KMS-11 (cell line): ENCODE results near the gene COL9A1.

Experiments
- H2AFZ ChIP-seq: fragments of 200-600 bp; sonication (generic); 2 replicates; pipeline ENCODE4 v1.6.1; 2016; ENCODE audit warnings: antibody characterized with exemption, mixed run types, low read depth
- H3K27ac ChIP-seq: fragments of 200-600 bp; sonication (generic); 2 replicates; pipeline ENCODE4 v1.6.1; 2016; ENCODE audit warnings: mild to moderate bottlenecking, mixed run types
- H3K27me3 ChIP-seq: fragments of 200-600 bp; sonication (generic); 2 replicates; pipeline ENCODE4 v1.6.1; 2017; ENCODE audit warnings: mild to moderate bottlenecking, low read depth, mixed run types, moderate library complexity; ENCODE audit not compliant: insufficient read depth
- H3K36me3 ChIP-seq: fragments of 200-600 bp; sonication (generic); 2 replicates; pipeline ENCODE4 v1.6.1; 2017; ENCODE audit warnings: mild to moderate bottlenecking, mixed run types; ENCODE audit not compliant: insufficient read depth
- H3K4me1 ChIP-seq: fragments of 200-600 bp; sonication (generic); 2 replicates; pipeline ENCODE4 v1.6.1; 2016; ENCODE audit warnings: mild to moderate bottlenecking, low read depth, mixed run types; ENCODE audit not compliant: poor library complexity, severe bottlenecking
- H3K4me2 ChIP-seq: fragments of 200-600 bp; sonication (generic); 2 replicates; pipeline ENCODE4 v1.7.0; 2016; ENCODE audit warnings: mild to moderate bottlenecking, mixed run types
- H3K4me3 ChIP-seq: fragments of 200-600 bp; sonication (generic); IDR thresholded peaks from 2 replicates; pipeline ENCODE4 v1.6.1; 2017; ENCODE audit warnings: low read depth, low read length, mixed read lengths; ENCODE audit not compliant: insufficient read depth
- H3K79me2 ChIP-seq: fragments of 200-600 bp; sonication (generic); 2 replicates; pipeline ENCODE4 v1.6.1; 2016; ENCODE audit warnings: low read depth, mixed run types; ENCODE audit not compliant: insufficient read depth
- H3K9ac ChIP-seq: fragments of 200-600 bp; sonication (generic); 2 replicates; pipeline ENCODE4 v1.6.1; 2016; ENCODE audit warnings: mild to moderate bottlenecking, mixed run types
- H4K20me1 ChIP-seq: fragments of 200-600 bp; sonication (generic); 2 replicates; pipeline ENCODE4 v1.6.1; 2016; ENCODE audit warnings: mild to moderate bottlenecking, mixed run types; ENCODE audit not compliant: insufficient read depth
- CTCF ChIP-seq: fragments of 200-600 bp; sonication (generic); conservative IDR thresholded peaks from 2 replicates; pipeline ENCODE4 v1.6.1; 2017; ENCODE audit warnings: low read depth, mild to moderate bottlenecking, antibody characterized with exemption, low read length, moderate library complexity, mixed read lengths

Gene COL9A1

GRCh38 chr6:70175770-70176169, 127.1 kb downstream of the COL9A1 start:
- TF ChIP-seq CTCF = no peak
- no peaks in the 10 kb centered on the region for H3K4me1 ChIP-seq
- H2AFZ ChIP-seq = no peak overlapping the region
- no peaks in the 10 kb centered on the region for H3K36me3 ChIP-seq
- H3K27ac ChIP-seq = no peak overlapping the region
- no peak overlapping the region for H3K4me2 ChIP-seq
- H4K20me1 ChIP-seq = no peaks in the 10 kb centered on the region
- no peaks in the 10 kb centered on the region for H3K79me2 ChIP-seq
- no peak overlapping the region for H3K4me3 ChIP-seq
- H3K27me3 ChIP-seq = no peaks in the 10 kb centered on the region
- no peak overlapping the region for H3K9ac ChIP-seq

- H3K4me3 ChIP-seq = no peak overlapping the region
- H4K20me1 ChIP-seq = no peaks in the 10 kb centered on the region
- H3K36me3 ChIP-seq = no peaks in the 10 kb centered on the region
- H3K79me2 ChIP-seq = no peaks in the 10 kb centered on the region
- no peak overlapping the region for H3K4me2 ChIP-seq
- no peak overlapping the region for H3K9ac ChIP-seq
- TF ChIP-seq CTCF = no peak
- H2AFZ ChIP-seq = no peak overlapping the region
- no peak overlapping the region for H3K27ac ChIP-seq
- H3K4me1 ChIP-seq = no peaks in the 10 kb centered on the region
- no peaks in the 10 kb centered on the region for H3K27me3 ChIP-seq
Observed at GRCh38 chr6:70172252-70172651, 130.6 kb downstream of the COL9A1 start.

GRCh38 chr6:70171236-70171635, 131.6 kb downstream of the COL9A1 start:
- H3K9ac ChIP-seq = no peak overlapping the region
- no peaks in the 10 kb centered on the region for H3K79me2 ChIP-seq
- H4K20me1 ChIP-seq = no peaks in the 10 kb centered on the region
- TF ChIP-seq CTCF = no peak
- no peaks in the 10 kb centered on the region for H3K4me1 ChIP-seq
- H3K27me3 ChIP-seq = no peaks in the 10 kb centered on the region
- no peak overlapping the region for H2AFZ ChIP-seq
- H3K4me3 ChIP-seq = no peak overlapping the region
- H3K4me2 ChIP-seq = no peak overlapping the region
- no peak overlapping the region for H3K27ac ChIP-seq
- no peaks in the 10 kb centered on the region for H3K36me3 ChIP-seq

- no peak overlapping the region for H2AFZ ChIP-seq
- no peaks in the 10 kb centered on the region for H3K36me3 ChIP-seq
- H4K20me1 ChIP-seq = no peaks in the 10 kb centered on the region
- no peak for TF ChIP-seq CTCF
- H3K4me1 ChIP-seq = no peaks in the 10 kb centered on the region
- no peak overlapping the region for H3K4me2 ChIP-seq
- H3K9ac ChIP-seq = no peak overlapping the region
- no peak overlapping the region for H3K27ac ChIP-seq
- H3K4me3 ChIP-seq = no peak overlapping the region
- H3K27me3 ChIP-seq = no peaks in the 10 kb centered on the region
- H3K79me2 ChIP-seq = no peaks in the 10 kb centered on the region
Observed at GRCh38 chr6:70168681-70169377, 134.1 kb downstream of the COL9A1 start.
